Astrocyte (in vitro differentiated cells and primary cell): ENCODE data around the gene FCHO1. TPM values are rescaled to one million over a fixed set of nuclear protein-coding genes. Genes with fewer than 3 reads are reported as not detected.

Experiments used
- DNase-seq: peaks from one replicate; pipeline ENCODE4 v3.0.0-alpha.2; 2010; ENCODE audit warnings: low read depth
- FAIRE-seq: peaks from 2 replicates; lab custom pipeline; 2011; peaks lifted over from hg19 to GRCh38; lab: Jason Lieb, UNC
- H2AFZ ChIP-seq: 2 replicates; pipeline ENCODE4 v1.6.0; 2012; ENCODE audit warnings: low read depth, low read length, inconsistent platforms
- H3K27ac ChIP-seq: 2 replicates; pipeline ENCODE4 v1.5.1; 2011; ENCODE audit warnings: low read depth, low read length, inconsistent platforms
- H3K27me3 ChIP-seq: 2 replicates; pipeline ENCODE4 v1.6.0; 2011; ENCODE audit warnings: low read length, inconsistent platforms; ENCODE audit not compliant: insufficient read depth
- H3K36me3 ChIP-seq: 2 replicates; pipeline ENCODE4 v1.5.1; 2011; ENCODE audit warnings: low read length, inconsistent platforms; ENCODE audit not compliant: insufficient read depth
- H3K4me1 ChIP-seq: 2 replicates; pipeline ENCODE4 v1.5.1; 2011; ENCODE audit warnings: low read length, inconsistent platforms; ENCODE audit not compliant: insufficient read depth
- H3K4me2 ChIP-seq: 2 replicates; pipeline ENCODE4 v1.6.0; 2012; ENCODE audit warnings: low read length, inconsistent platforms
- H3K4me3 ChIP-seq: 2 replicates; pipeline ENCODE4 v1.5.1; 2011; ENCODE audit warnings: low read depth, mild to moderate bottlenecking, low read length, inconsistent platforms; ENCODE audit not compliant: insufficient read depth
- H3K79me2 ChIP-seq: 2 replicates; pipeline ENCODE4 v1.6.0; 2012; ENCODE audit warnings: mild to moderate bottlenecking, low read length, inconsistent platforms; ENCODE audit not compliant: insufficient read depth
- H3K9ac ChIP-seq: 2 replicates; pipeline ENCODE4 v1.6.0; 2012; ENCODE audit warnings: mild to moderate bottlenecking, low read length, inconsistent platforms
- H3K9me3 ChIP-seq: 2 replicates; pipeline ENCODE4 v1.5.1; 2012; ENCODE audit warnings: low read depth, mild to moderate bottlenecking, low read length, inconsistent platforms; ENCODE audit not compliant: insufficient read depth
- H4K20me1 ChIP-seq: 2 replicates; pipeline ENCODE4 v1.6.0; 2012; ENCODE audit warnings: low read length, inconsistent platforms; ENCODE audit not compliant: insufficient read depth
- H3K27ac Mint-ChIP-seq: one replicate; pipeline ENCODE4 v1.8.0; 2021; ENCODE audit warnings: mild to moderate bottlenecking, mixed read lengths; ENCODE audit not compliant: unreplicated experiment
- H3K27me3 Mint-ChIP-seq: one replicate; pipeline ENCODE4 v1.8.0; 2021; ENCODE audit warnings: low read depth, mixed read lengths; ENCODE audit not compliant: unreplicated experiment
- H3K36me3 Mint-ChIP-seq: one replicate; pipeline ENCODE4 v1.8.0; 2021; ENCODE audit warnings: low read depth, mixed read lengths; ENCODE audit not compliant: unreplicated experiment
- H3K4me1 Mint-ChIP-seq: one replicate; pipeline ENCODE4 v1.8.0; 2021; ENCODE audit warnings: low read depth, mixed read lengths; ENCODE audit not compliant: unreplicated experiment
- H3K4me3 Mint-ChIP-seq: one replicate; pipeline ENCODE4 v1.8.0; 2021; ENCODE audit warnings: mild to moderate bottlenecking, moderate library complexity, mixed read lengths; ENCODE audit not compliant: unreplicated experiment
- H3K9me3 Mint-ChIP-seq: one replicate; pipeline ENCODE4 v1.8.0; 2021; ENCODE audit warnings: mild to moderate bottlenecking, mixed read lengths; ENCODE audit not compliant: unreplicated experiment
- EZH2 ChIP-seq: IDR thresholded peaks from 2 replicates; pipeline ENCODE4 v1.6.1; 2012; ENCODE audit warnings: mild to moderate bottlenecking, low read length, inconsistent platforms; ENCODE audit not compliant: insufficient read depth
- total RNA-seq: library from RNA; stranded (reverse); gene quantifications from 2 replicates; pipeline ENCODE4 v1.2.1, GENCODE V29; 2021
- TF ChIP-seq, protein P1 (sequence below): IDR thresholded peaks from 2 replicates; pipeline ENCODE4 v1.5.1; 2011; ENCODE audit warnings: low read depth, mild to moderate bottlenecking, inconsistent platforms, low read length, moderate library complexity; ENCODE audit not compliant: insufficient read depth

The FCHO1 gene
- total RNA-seq, 1 donor from 2014 or later = 2.0 TPM

- H3K4me3 Mint-ChIP-seq = no peak overlapping the region
- FAIRE-seq (no peak), DNase-seq (no peak)
- H3K9me3 ChIP-seq = no peaks in the 10 kb centered on the region
- no peak overlapping the region for H3K4me2 ChIP-seq
- no peaks in the 10 kb centered on the region for H3K36me3 ChIP-seq
- H3K4me3 ChIP-seq = no peak overlapping the region
- H2AFZ ChIP-seq = no peak overlapping the region
- no peak for TF ChIP-seq EZH2
- TF ChIP-seq, protein P1, sequence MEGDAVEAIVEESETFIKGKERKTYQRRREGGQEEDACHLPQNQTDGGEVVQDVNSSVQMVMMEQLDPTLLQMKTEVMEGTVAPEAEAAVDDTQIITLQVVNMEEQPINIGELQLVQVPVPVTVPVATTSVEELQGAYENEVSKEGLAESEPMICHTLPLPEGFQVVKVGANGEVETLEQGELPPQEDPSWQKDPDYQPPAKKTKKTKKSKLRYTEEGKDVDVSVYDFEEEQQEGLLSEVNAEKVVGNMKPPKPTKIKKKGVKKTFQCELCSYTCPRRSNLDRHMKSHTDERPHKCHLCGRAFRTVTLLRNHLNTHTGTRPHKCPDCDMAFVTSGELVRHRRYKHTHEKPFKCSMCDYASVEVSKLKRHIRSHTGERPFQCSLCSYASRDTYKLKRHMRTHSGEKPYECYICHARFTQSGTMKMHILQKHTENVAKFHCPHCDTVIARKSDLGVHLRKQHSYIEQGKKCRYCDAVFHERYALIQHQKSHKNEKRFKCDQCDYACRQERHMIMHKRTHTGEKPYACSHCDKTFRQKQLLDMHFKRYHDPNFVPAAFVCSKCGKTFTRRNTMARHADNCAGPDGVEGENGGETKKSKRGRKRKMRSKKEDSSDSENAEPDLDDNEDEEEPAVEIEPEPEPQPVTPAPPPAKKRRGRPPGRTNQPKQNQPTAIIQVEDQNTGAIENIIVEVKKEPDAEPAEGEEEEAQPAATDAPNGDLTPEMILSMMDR = no peak
- H3K36me3 Mint-ChIP-seq = no peaks in the 10 kb centered on the region
- peaks cover 10% of the 10 kb centered on the region for H3K4me1 Mint-ChIP-seq
- H3K4me1 ChIP-seq = peaks cover 11% of the 10 kb centered on the region
- no peaks in the 10 kb centered on the region for H4K20me1 ChIP-seq
- H3K27me3 Mint-ChIP-seq = peaks cover 21% of the 10 kb centered on the region
- no peak overlapping the region for H3K27ac Mint-ChIP-seq
- H3K27me3 ChIP-seq = no peaks in the 10 kb centered on the region
- H3K27ac ChIP-seq = no peak overlapping the region
- no peak overlapping the region for H3K9ac ChIP-seq
- no peaks in the 10 kb centered on the region for H3K9me3 Mint-ChIP-seq
- no peaks in the 10 kb centered on the region for H3K79me2 ChIP-seq
Observed at GRCh38 chr19:17753976-17754375, 2.7 kb downstream of the FCHO1 start.

DNA sequence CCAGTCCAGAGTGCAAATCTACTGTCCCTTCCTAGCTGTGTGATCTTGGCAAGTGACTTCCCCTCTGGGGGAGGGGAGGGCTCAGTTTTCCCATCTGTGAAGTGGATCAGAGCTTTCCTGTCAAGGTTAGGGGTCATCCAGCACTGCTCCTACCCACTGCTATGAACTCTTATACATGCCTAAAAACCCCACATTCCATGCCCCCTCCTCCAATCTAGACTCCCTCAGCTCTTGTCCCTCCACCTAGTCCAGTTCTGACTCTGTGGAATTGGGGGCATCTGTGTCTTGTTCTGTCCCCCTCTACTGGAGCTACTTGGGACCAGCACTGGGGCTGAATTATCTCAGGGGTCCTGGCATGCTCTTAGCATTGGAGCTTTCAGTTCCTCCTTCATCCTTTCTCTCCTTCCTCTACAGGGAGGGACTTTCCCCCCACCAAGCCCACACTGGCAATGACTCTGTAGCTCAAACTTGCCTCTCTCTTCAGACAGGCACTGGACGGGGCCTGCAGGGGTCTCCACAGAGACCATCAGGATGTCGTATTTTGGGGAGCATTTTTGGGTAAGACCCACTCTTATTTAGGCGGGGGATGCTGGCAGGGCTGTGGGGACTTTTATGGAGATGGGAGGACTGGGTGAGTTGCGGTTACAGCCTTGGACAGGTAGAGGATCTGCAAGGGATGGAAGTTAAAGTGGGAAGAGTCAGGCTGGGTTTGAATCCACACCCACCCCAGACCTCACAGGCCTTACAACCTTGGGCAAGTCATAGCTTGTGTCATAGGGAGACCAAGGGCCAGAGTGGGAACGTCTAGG is 3.6 kb downstream of the FCHO1 start:
- no peak for DNase-seq
- Mint-ChIP-seq H3K9me3 (no peaks in the 10 kb centered on the region), H3K36me3 (no peaks in the 10 kb centered on the region), H3K4me1 (peaks cover 10% of the 10 kb centered on the region), H3K4me3 (no peak overlapping the region), H3K27ac (no peak overlapping the region), H3K27me3 (peaks cover 12% of the 10 kb centered on the region)
- no peak overlapping the region for H3K4me3 ChIP-seq
- H2AFZ ChIP-seq = no peak overlapping the region
- H3K9me3 ChIP-seq = no peaks in the 10 kb centered on the region
- H3K36me3 ChIP-seq = no peaks in the 10 kb centered on the region
- FAIRE-seq = no peak
- H3K4me2 ChIP-seq = no peak overlapping the region
- H4K20me1 ChIP-seq = no peaks in the 10 kb centered on the region
- no peak overlapping the region for H3K9ac ChIP-seq
- TF ChIP-seq, protein P1 = no peak
- no peak for TF ChIP-seq EZH2
- H3K79me2 ChIP-seq = no peaks in the 10 kb centered on the region
- no peaks in the 10 kb centered on the region for H3K27me3 ChIP-seq
- no peak overlapping the region for H3K27ac ChIP-seq
- peaks cover 11% of the 10 kb centered on the region for H3K4me1 ChIP-seq

DNA sequence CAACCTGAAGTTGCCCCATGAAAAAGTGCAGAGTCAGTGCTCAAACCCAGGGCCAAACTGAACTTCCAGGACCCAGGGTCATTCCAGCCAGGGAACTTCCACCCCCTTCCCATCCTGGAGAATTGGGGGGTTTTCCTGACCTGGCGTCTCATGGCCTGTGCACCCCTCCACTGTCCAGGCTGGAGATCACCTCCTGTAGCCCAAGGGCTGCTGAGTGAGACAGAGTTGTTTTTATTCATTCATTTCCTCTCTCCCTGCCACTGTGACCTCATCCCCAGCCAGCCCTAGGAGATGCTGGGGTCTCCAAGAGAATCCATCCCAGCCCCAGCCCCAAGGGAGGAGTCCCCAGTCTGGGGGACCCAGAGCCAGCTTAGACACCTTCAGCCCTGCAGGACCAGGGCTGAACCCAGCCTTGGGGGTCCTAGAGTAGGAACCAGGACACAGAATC is 4.2 kb downstream of the FCHO1 start:
- no peak overlapping the region for H3K27ac ChIP-seq
- no peak for FAIRE-seq

More for the DNA sequence above, 4.2 kb downstream of the FCHO1 start:
- Histone ChIP-seq H3K79me2 (no peaks in the 10 kb centered on the region), H3K9ac (no peak overlapping the region), H4K20me1 (no peaks in the 10 kb centered on the region), H3K27me3 (no peaks in the 10 kb centered on the region), H3K9me3 (no peaks in the 10 kb centered on the region), H3K4me1 (peaks cover 11% of the 10 kb centered on the region), H3K4me3 (no peak overlapping the region), H3K4me2 (no peak overlapping the region), H3K36me3 (no peaks in the 10 kb centered on the region), H2AFZ (no peak overlapping the region)
- H3K27me3 Mint-ChIP-seq = peaks cover 9% of the 10 kb centered on the region
- DNase-seq = no peak
- no peak overlapping the region for H3K4me3 Mint-ChIP-seq
- H3K36me3 Mint-ChIP-seq = no peaks in the 10 kb centered on the region
- peaks cover 10% of the 10 kb centered on the region for H3K4me1 Mint-ChIP-seq
- no peaks in the 10 kb centered on the region for H3K9me3 Mint-ChIP-seq
- H3K27ac Mint-ChIP-seq = no peak overlapping the region
- TF ChIP-seq, protein P1 = no peak
- TF ChIP-seq EZH2 = no peak
